HK-2 (cell line): ENCODE data around the gene ITPR2.
"Not testable (repeated sequence)": the region's sequence is repeated elsewhere in the genome, so short reads cannot be mapped to it uniquely, and the experiment has no call there.

Source experiments
- DNase-seq: peaks from one replicate; pipeline ENCODE4 v3.0.0-alpha.2; 2018; ENCODE audit not compliant: unreplicated experiment

Gene ITPR2

GRCh38 chr12:26627335-26627734, 205.7 kb downstream of the ITPR2 start:
- DNase-seq, result no peak

- no peak for DNase-seq
Measured at GRCh38 chr12:26623136-26623535, 209.9 kb downstream of the ITPR2 start.

- DNase-seq, result no peak
Measured at GRCh38 chr12:26622601-26623000, 210.4 kb downstream of the ITPR2 start.

- no peak for DNase-seq
Measured at GRCh38 chr12:26621932-26622331, 211.1 kb downstream of the ITPR2 start.

GRCh38 chr12:26620907-26621306, 212.1 kb downstream of the ITPR2 start:
- DNase-seq, result no peak

- no peak for DNase-seq
Measured at GRCh38 chr12:26617513-26617912, 215.5 kb downstream of the ITPR2 start.

GRCh38 chr12:26614011-26614616, 218.9 kb downstream of the ITPR2 start:
- DNase-seq, result no peak

- no peak for DNase-seq
Measured at GRCh38 chr12:26612203-26612602, 220.8 kb downstream of the ITPR2 start.

- no peak for DNase-seq
Measured at GRCh38 chr12:26611598-26611997, 221.4 kb downstream of the ITPR2 start.

GRCh38 chr12:26610774-26611173, 222.2 kb downstream of the ITPR2 start:
- no peak for DNase-seq

- DNase-seq, result no peak
Measured at GRCh38 chr12:26609986-26610385, 223.0 kb downstream of the ITPR2 start.

- no peak for DNase-seq
Measured at GRCh38 chr12:26608706-26609105, 224.3 kb downstream of the ITPR2 start.

- no peak for DNase-seq
Measured at GRCh38 chr12:26608273-26608672, 224.7 kb downstream of the ITPR2 start.

GRCh38 chr12:26606911-26607310, 226.1 kb downstream of the ITPR2 start:
- DNase-seq, result no peak

- not testable (repeated sequence) for DNase-seq
Measured at GRCh38 chr12:26604813-26605212, 228.2 kb downstream of the ITPR2 start.

GRCh38 chr12:26599096-26599695, 233.8 kb downstream of the ITPR2 start:
- DNase-seq, result no peak

GRCh38 chr12:26595806-26596205, 237.2 kb downstream of the ITPR2 start:
- DNase-seq, result no peak

GRCh38 chr12:26580619-26581018, 252.4 kb downstream of the ITPR2 start:
- no peak for DNase-seq

GRCh38 chr12:26576266-26576665, 256.7 kb downstream of the ITPR2 start:
- no peak for DNase-seq

- DNase-seq, result no peak
Measured at GRCh38 chr12:26573225-26573909, 259.6 kb downstream of the ITPR2 start.

- no peak for DNase-seq
Measured at GRCh38 chr12:26572137-26572536, 260.9 kb downstream of the ITPR2 start.

- no peak for DNase-seq
Measured at GRCh38 chr12:26571560-26571959, 261.4 kb downstream of the ITPR2 start.

GRCh38 chr12:26567126-26567525, 265.9 kb downstream of the ITPR2 start:
- DNase-seq, result no peak
